A549 (cell line): ENCODE results near the gene CDC45.

Source experiments
- CBX8 ChIP-seq: fragments of 200-600 bp; sonication (generic); IDR thresholded peaks from 2 replicates; pipeline ENCODE4 v1.6.1; 2016
- CTCF ChIP-seq: fragments of >200 bp; sonication (Bioruptor Twin); formaldehyde crosslinking; IDR thresholded peaks from 3 replicates; pipeline ENCODE4 v1.5.1; 2016
- HOXB13 ChIP-seq: fragments of 250-450 bp; sonication (Bioruptor Pico); IDR thresholded peaks from 2 replicates; pipeline ENCODE4 v1.5.0; 2020; ENCODE audit warnings: low read depth, mild to moderate bottlenecking, moderate library complexity
- KDM1A ChIP-seq: fragments of 200-600 bp; sonication (generic); IDR thresholded peaks from 2 replicates; pipeline ENCODE4 v1.6.1; 2016; ENCODE audit warnings: low read depth, mild to moderate bottlenecking
- MAFK ChIP-seq: fragments of 450-650 bp; IDR thresholded peaks from 2 replicates; pipeline ENCODE4 v1.6.1; 2014; ENCODE audit not compliant: partially characterized antibody
- MYC ChIP-seq: IDR thresholded peaks from 2 replicates; pipeline ENCODE4 v1.6.1; 2012; ENCODE audit warnings: mild to moderate bottlenecking, inconsistent platforms, low read length, improper control_type of control experiment, borderline replicate concordance
- POLR2A ChIP-seq: IDR thresholded peaks from 2 replicates; pipeline ENCODE4 v1.6.1; 2012; ENCODE audit warnings: mild to moderate bottlenecking, low read length
- RARB ChIP-seq: fragments of 250-450 bp; sonication (Bioruptor Pico); IDR thresholded peaks from 2 replicates; pipeline ENCODE4 v1.8.0; 2021; ENCODE audit warnings: mild to moderate bottlenecking, moderate library complexity
- RCOR1 ChIP-seq: fragments of 150-350 bp; IDR thresholded peaks from 2 replicates; pipeline ENCODE4 v1.6.1; 2014; ENCODE audit warnings: antibody characterized with exemption, low read length, low read depth
- RFX5 ChIP-seq: fragments of 450-650 bp; IDR thresholded peaks from 2 replicates; pipeline ENCODE4 v1.7.1; 2014; ENCODE audit warnings: antibody characterized with exemption, mild to moderate bottlenecking, moderate library complexity
- RNF2 ChIP-seq: fragments of 200-600 bp; sonication (generic); IDR thresholded peaks from 2 replicates; pipeline ENCODE4 v1.6.1; 2016; ENCODE audit warnings: low read depth, mild to moderate bottlenecking, antibody characterized with exemption, moderate library complexity, borderline replicate concordance
- ZNF302 ChIP-seq: fragments of 250-450 bp; sonication (Bioruptor Pico); IDR thresholded peaks from 2 replicates; pipeline ENCODE4 v1.9.0; 2021; ENCODE audit warnings: inconsistent platforms, mild to moderate bottlenecking, moderate library complexity
- TF ChIP-seq, protein P1 (sequence below): IDR thresholded peaks from 2 replicates; pipeline ENCODE4 v1.6.1; 2012
- TF ChIP-seq, protein P2 (sequence below): fragments of 150-350 bp; IDR thresholded peaks from 2 replicates; pipeline ENCODE4 v1.6.1; 2014; ENCODE audit warnings: low read depth, mild to moderate bottlenecking, low read length

DNA sequence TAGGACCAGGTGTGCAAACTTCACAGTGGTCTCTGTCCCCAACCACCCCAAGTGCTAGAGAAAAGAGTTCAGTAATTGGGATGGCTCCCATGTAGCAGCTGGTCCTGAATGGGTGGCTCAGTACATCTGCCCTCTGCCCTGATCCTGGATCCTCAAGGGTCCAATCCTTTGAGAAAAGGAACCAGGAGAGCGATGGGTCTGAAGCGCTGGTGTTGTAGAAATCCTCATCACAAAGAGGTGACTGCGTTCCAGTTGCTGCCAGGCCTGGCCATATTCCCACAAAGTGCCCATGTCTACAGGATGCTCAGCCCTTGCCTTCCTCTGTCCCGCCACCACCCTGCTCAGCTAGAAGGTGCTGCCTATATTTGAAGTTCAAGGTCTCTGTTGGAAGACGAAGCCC, 26.0 kb upstream of the CDC45 start:
- TF ChIP-seq, protein P1, sequence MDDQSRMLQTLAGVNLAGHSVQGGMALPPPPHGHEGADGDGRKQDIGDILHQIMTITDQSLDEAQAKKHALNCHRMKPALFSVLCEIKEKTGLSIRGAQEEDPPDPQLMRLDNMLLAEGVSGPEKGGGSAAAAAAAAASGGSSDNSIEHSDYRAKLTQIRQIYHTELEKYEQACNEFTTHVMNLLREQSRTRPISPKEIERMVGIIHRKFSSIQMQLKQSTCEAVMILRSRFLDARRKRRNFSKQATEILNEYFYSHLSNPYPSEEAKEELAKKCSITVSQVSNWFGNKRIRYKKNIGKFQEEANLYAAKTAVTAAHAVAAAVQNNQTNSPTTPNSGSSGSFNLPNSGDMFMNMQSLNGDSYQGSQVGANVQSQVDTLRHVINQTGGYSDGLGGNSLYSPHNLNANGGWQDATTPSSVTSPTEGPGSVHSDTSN = no peak
- TF ChIP-seq CTCF (no peak), POLR2A (no peak), MYC (no peak), KDM1A (no peak), ZNF302 (CRISPR knock-in tag) (no peak), RARB (CRISPR knock-in tag) (no peak), CBX8 (no peak), MAFK (no peak), RNF2 (no peak), HOXB13 (CRISPR knock-in tag) (no peak), RFX5 (no peak), RCOR1 (no peak)
- TF ChIP-seq, protein P2, sequence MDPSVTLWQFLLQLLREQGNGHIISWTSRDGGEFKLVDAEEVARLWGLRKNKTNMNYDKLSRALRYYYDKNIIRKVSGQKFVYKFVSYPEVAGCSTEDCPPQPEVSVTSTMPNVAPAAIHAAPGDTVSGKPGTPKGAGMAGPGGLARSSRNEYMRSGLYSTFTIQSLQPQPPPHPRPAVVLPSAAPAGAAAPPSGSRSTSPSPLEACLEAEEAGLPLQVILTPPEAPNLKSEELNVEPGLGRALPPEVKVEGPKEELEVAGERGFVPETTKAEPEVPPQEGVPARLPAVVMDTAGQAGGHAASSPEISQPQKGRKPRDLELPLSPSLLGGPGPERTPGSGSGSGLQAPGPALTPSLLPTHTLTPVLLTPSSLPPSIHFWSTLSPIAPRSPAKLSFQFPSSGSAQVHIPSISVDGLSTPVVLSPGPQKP = no peak
